GM21360 (cell line): ENCODE data around the gene AGBL1.

Experiments used
- ATAC-seq: cut with Tn5 transposase; IDR thresholded peaks from one replicate; pipeline ENCODE4 v1.9.1; 2021; ENCODE audit warnings: mild to moderate bottlenecking, moderate library complexity; ENCODE audit not compliant: unreplicated experiment

AGBL1 gene

GRCh38 chr15:86689006-86689405 is 609.3 kb downstream of the AGBL1 start:
- no peak for ATAC-seq

DNA sequence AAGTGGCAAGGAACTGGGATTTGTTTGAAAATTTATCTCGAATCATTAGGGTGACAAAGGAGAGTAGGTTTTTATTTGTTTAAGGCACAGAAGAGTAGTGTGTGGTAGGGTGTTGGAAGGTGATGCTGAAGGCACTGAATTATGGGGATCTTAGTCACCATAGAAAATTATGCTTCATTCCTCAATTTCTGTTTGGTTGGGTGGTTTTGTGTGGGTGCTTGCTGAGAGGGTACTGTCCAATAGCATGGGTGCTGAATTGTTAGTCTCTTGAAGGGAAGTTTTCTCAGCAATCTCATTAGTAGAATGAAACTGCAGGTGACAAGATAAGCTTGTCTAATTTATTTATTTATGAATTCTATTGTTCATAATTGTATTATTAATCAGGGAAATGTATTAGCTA is 610.9 kb downstream of the AGBL1 start:
- no peak for ATAC-seq

- ATAC-seq = no peak
Observed at GRCh38 chr15:86691091-86691663, 611.5 kb downstream of the AGBL1 start.

- no peak for ATAC-seq
Observed at GRCh38 chr15:86700864-86701610, 621.4 kb downstream of the AGBL1 start.

DNA sequence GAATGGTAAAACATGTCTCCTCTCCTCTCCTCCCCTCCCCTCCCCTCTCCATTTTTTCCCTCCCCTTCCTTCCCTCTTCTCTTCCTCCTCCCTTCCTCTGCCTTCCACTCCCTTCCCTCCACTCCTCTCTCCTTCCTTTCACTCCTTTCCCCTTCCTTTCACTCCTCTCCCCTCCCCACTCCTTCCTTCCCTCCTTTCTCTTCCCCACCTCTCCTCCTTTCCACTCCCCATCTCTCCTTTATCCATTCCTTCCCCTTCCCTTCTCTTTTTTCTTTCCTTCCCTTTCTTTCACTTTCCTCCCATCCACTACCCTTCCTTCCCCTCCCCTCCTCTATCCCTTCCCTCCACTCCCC is 621.9 kb downstream of the AGBL1 start:
- no peak for ATAC-seq

DNA sequence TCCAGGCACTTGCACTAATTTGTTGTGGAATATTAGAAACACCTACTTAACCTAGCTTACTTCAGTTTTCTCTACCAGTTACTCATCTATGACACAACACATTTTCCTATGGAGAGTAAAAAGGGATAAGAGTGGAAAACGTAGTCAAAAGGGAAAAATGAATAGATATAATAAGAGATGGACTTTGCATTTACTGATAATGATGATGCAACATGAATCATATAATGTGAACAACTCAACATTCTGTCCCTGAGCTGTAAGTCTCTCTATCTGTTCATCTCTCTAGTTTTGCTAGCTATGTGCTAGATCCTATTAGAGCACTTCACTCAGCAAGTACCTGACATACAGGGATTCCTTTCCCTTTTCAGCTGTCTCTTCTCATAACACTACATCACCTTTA is 627.1 kb downstream of the AGBL1 start:
- no peak for ATAC-seq

DNA sequence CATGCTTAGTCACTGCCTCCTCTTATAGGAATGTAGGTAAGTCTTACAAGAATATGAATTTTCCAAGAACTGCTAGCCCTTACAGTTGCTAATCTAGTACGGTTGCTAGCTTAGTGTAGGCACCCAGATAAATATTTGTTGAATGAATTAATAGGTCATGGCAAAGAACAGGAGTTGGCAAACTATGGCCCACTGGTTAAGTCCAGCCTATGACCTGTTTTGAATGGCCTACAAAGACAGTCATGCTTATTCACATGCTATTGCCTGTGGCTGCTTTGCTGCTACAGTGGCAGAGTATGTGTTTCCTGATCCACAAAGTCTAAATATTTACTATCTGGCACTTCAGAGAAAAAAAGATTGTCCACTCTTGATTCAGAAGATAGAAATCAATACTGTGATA is 631.8 kb downstream of the AGBL1 start:
- ATAC-seq = no peak

GRCh38 chr15:86714241-86714640 is 634.6 kb downstream of the AGBL1 start:
- ATAC-seq = no peak

GRCh38 chr15:86725628-86726027 is 646.0 kb downstream of the AGBL1 start:
- ATAC-seq = no peak

DNA sequence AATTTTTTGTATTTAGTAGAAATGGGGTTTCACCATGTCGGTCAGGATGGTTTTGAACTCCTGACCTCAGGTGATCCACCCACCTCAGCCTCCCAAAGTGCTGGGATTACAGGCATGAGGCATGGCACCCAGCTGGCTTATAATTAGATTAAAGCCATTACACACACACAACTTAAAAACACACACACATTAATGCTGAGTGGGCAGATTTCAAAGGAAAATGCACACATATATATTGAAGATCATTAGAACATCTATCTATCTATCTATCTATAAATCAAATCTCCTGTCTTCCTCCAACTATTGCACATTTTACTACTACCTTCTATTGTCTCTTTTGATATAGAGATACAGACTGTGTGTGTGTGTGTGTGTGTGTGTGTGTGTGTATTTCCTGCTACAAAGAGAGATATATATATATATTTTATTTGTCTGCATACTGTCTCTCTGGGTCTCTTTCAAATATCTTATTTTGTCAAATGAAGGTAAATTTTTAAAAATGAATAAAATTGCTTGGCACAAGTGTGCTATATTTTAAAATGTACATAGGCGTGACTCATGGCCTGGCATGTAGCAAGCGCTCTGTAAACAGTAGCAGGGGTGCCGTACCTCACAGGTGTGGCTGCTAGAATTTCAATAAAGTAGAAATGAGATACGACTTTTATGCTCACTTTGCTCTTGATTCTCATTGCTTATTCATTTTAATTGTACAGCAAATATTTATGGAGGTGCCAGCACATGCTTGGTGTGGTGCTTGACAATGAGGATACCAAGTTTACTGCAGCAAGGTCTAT is 655.8 kb downstream of the AGBL1 start:
- ATAC-seq = no peak

GRCh38 chr15:86741917-86742316 is 662.2 kb downstream of the AGBL1 start:
- no peak for ATAC-seq

DNA sequence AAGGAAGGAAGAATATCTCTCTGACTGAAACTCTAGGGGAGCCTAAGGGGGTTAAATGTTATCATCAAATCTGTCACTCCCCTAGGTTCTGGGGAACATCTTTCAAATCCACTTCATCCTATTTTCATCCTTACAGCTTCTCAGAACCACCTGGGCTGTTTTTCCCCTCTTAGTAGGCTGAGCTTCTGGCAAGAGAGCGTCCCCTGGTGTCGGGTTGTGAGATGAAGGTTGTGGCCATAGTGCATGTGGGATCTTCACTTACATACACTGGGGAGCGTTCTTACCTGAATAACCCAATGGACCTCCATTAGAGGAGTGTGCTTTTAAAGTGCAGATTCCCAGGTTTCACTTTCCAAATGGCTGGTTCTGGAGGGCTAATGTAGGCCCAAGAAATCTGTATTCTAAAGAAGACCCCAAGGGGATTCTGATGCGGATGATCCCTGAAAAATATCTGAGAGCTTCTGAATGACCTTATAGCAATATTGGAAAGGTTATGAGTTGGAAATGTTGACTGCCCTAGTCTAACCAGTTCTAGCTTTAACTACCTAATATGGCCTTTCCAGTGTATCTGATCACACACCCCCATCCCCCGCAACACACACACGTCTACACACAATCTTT is 663.7 kb downstream of the AGBL1 start:
- no peak for ATAC-seq

- ATAC-seq = no peak
Observed at GRCh38 chr15:86744198-86744780, 664.6 kb downstream of the AGBL1 start.

DNA sequence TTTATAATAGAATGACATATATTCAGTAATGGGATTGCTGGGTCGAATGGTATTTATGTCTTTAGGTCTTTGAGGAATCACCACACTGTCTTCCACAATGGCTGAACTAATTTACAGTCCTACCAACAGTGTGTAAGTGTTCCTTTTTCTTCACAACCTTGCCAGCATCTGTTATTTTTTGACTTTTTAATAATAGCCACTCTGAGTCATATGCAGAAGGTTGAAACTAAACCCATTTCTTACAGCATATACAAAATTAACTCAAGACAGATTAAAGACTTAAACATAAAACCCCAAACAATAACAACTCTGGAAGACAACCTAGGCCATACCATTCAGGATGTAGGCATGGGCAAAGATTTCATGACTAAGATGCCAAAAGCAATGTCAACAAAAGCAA is 671.4 kb downstream of the AGBL1 start:
- no peak for ATAC-seq

GRCh38 chr15:86754846-86755245 is 675.2 kb downstream of the AGBL1 start:
- ATAC-seq = no peak

DNA sequence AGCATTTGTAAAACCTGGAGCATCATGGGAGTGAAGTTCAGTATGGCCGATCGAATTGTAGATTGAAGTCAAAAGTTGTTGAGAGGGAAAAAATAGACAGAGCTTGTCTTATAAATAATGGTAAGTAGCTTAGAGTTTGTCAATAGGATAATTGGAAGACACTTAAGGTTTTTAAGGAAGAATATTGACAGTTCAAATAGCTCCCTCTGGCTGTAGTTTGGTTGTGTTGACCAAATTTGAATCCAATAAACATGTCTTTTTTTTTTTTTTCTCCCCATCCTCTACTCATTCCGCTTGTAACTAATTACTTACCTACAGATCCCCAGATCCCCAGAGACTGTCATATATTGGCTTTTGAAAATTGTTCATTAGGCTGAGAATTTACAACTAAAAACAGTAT is 677.0 kb downstream of the AGBL1 start:
- no peak for ATAC-seq

DNA sequence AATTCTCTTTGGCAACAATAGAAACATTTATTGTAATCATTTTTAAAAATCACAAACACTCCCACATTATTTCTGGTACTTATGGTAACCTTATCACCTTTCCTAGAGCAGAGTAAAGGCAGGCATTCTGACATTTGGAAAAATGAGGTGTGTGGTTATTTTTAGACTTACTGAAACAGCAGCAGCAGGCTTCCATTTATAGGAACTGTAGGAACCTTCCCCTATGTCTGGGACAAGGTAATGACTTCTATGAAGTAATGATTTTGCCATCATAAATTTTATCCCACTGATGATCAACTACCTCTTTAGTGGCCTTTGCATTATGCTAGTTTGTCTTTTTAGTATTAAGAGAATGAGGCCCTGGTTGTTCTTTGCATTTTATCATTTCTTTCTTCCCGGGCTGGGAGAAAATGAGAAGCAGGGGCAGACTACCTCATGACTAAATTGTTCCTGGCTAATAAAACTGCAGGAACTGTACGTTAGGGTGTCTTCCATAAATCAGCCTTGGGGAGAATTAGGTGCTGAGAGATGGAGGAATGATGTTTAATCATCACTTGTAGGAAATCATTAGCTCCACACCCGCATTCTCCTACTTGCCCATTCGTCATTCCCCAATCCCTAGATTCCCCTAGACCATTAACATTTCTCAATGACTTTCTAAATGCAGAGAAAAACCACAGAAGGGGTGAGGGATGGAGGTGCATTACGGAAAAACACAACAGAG is 680.3 kb downstream of the AGBL1 start:
- no peak for ATAC-seq

DNA sequence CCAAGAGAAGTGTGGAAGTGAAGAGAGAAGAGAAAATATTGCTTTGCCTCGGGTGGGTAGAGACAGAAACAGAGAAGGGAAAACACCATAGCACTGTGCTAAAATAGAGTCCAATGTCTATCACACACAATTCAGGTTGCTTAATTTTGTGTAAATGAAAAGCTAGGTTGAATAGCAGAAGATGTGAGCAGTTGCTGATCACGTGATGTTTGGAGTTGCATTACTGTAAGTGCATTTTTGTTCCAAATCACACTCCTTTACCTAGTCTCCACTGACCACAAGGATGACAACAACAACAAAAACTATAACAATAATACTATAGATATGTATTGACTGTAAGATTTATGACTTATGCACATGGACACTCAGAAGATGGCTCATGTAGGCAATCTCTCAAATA is 683.2 kb downstream of the AGBL1 start:
- no peak for ATAC-seq

GRCh38 chr15:86764021-86764420 is 684.4 kb downstream of the AGBL1 start:
- ATAC-seq = no peak

- ATAC-seq = no peak
Observed at GRCh38 chr15:86765281-86765680, 685.6 kb downstream of the AGBL1 start.
